Embryonic facial prominence (tissue), 1 donor: Measurements from ENCODE around the gene KBTBD12.
"Not testable (repeated sequence)": the region's sequence is repeated elsewhere in the genome, so short reads cannot be mapped to it uniquely, and the experiment has no call there.

Experiments
- DNase-seq: peaks from one replicate; pipeline ENCODE4 v3.0.0-alpha.2; 2016; ENCODE audit errors: extremely low spot score

KBTBD12 gene

GRCh38 chr3:127903611-127904375 lies 11.2 kb upstream of the KBTBD12 start:
- no peak for DNase-seq

GRCh38 chr3:127905556-127905955 lies 9.5 kb upstream of the KBTBD12 start:
- DNase-seq, result no peak

GRCh38 chr3:127906653-127907052 lies 8.4 kb upstream of the KBTBD12 start:
- DNase-seq, result not testable (repeated sequence)

GRCh38 chr3:127908202-127908601 lies 6.8 kb upstream of the KBTBD12 start:
- no peak for DNase-seq

GRCh38 chr3:127908951-127909350 lies 6.1 kb upstream of the KBTBD12 start:
- DNase-seq, result no peak

- no peak for DNase-seq
Observed at GRCh38 chr3:127909646-127910045, 5.4 kb upstream of the KBTBD12 start.

GRCh38 chr3:127911421-127911931 lies 3.6 kb upstream of the KBTBD12 start:
- DNase-seq, result peak; percentile 70

- not testable (repeated sequence) for DNase-seq
Observed at GRCh38 chr3:127913841-127914240, 1.2 kb upstream of the KBTBD12 start.

- DNase-seq, result no peak
Observed at GRCh38 chr3:127914584-127914983, 448 bp upstream of the KBTBD12 start.

GRCh38 chr3:127915937-127916493 lies 983 bp downstream of the KBTBD12 start:
- no peak for DNase-seq

GRCh38 chr3:127920738-127921137 lies 5.7 kb downstream of the KBTBD12 start:
- DNase-seq, result no peak

- no peak for DNase-seq
Observed at GRCh38 chr3:127923611-127924010, 8.6 kb downstream of the KBTBD12 start.

- DNase-seq, result no peak
Observed at GRCh38 chr3:127925384-127925783, 10.4 kb downstream of the KBTBD12 start.

GRCh38 chr3:127927829-127928604 lies 13.0 kb downstream of the KBTBD12 start:
- no peak for DNase-seq

GRCh38 chr3:127929818-127930413 lies 14.9 kb downstream of the KBTBD12 start:
- DNase-seq, result no peak

GRCh38 chr3:127933396-127933795 lies 18.4 kb downstream of the KBTBD12 start:
- no peak for DNase-seq

GRCh38 chr3:127938800-127939199 lies 23.8 kb downstream of the KBTBD12 start:
- no peak for DNase-seq

GRCh38 chr3:127940116-127940515 lies 25.1 kb downstream of the KBTBD12 start:
- DNase-seq, result no peak

- DNase-seq, result no peak
Observed at GRCh38 chr3:127942613-127943012, 27.6 kb downstream of the KBTBD12 start.

GRCh38 chr3:127948211-127948610 lies 33.2 kb downstream of the KBTBD12 start:
- DNase-seq, result no peak

- no peak for DNase-seq
Observed at GRCh38 chr3:127949446-127950055, 34.5 kb downstream of the KBTBD12 start.

- no peak for DNase-seq
Observed at GRCh38 chr3:127951276-127951675, 36.2 kb downstream of the KBTBD12 start.
